HFF-Myc (cell line): Measurements from ENCODE around the gene POU2F3.
A peak's percentile ranks its signal among the peaks of the same experiment; 100 is the strongest.

Experiments used
- DNase-seq: peaks from one replicate; pipeline ENCODE4 v3.0.0-alpha.2; 2011; ENCODE audit warnings: low read depth; ENCODE audit errors: extremely low read depth
- H3K4me3 ChIP-seq: replicated peaks from 2 replicates; pipeline ENCODE4 v1.5.1; 2011; ENCODE audit warnings: low read depth, mild to moderate bottlenecking, control low read depth, low read length
- CTCF ChIP-seq: IDR thresholded peaks from 2 replicates; pipeline ENCODE4 v1.5.1; 2012; ENCODE audit warnings: mild to moderate bottlenecking, low read depth, low read length, control low read depth; ENCODE audit errors: missing control alignments

Gene POU2F3

GRCh38 chr11:120316880-120317688, 77.1 kb downstream of the POU2F3 start:
- no peak for TF ChIP-seq CTCF
- no peak for DNase-seq
- H3K4me3 ChIP-seq, result no peak overlapping the region

GRCh38 chr11:120317689-120318480, 77.9 kb downstream of the POU2F3 start:
- no peak for DNase-seq
- H3K4me3 ChIP-seq, result no peak overlapping the region
- no peak for TF ChIP-seq CTCF

- DNase-seq, result no peak
- no peak for TF ChIP-seq CTCF
- H3K4me3 ChIP-seq, result no peak overlapping the region
These were observed 79.0 kb downstream of the POU2F3 start for GRCh38 chr11:120318906-120319305.

- no peak for TF ChIP-seq CTCF
- no peak for DNase-seq
- peak within 1 kb of the TSS; percentile 65 for H3K4me3 ChIP-seq
These were observed 85.2 kb downstream of the POU2F3 start, which contains the start of gene TLCD5 for GRCh38 chr11:120324932-120325810. TLCD5 (plus strand) TSS chr11:120325299; CDS start chr11:120327442, 2,143 bp downstream.

GRCh38 chr11:120326228-120326627, 86.3 kb downstream of the POU2F3 start:
- DNase-seq, result no peak
- peak overlapping the region; percentile 65 for H3K4me3 ChIP-seq
- TF ChIP-seq CTCF, result no peak

GRCh38 chr11:120326845-120327281, 86.9 kb downstream of the POU2F3 start:
- TF ChIP-seq CTCF, result no peak
- DNase-seq, result no peak
- H3K4me3 ChIP-seq, result no peak overlapping the region
